Right renal cortex interstitium (tissue), 3 donors: Measurements from ENCODE around the gene INSYN1. TPM values are rescaled to one million over a fixed set of nuclear protein-coding genes. Genes with fewer than 3 reads are reported as not detected.
"Not testable (repeated sequence)": the region's sequence is repeated elsewhere in the genome, so short reads cannot be mapped to it uniquely, and the experiment has no call there.

Source experiments
- DNase-seq, 3 donors: peaks; one replicate each; pipeline ENCODE4 v3.0.0-alpha.2; 2013; ENCODE audit warnings: low read depth in 3 of 3, low spot score in 2 of 3
- polyA plus RNA-seq, 3 donors: library from polyadenylated mRNA; unstranded; fragments of 120-200 nt; gene quantifications; one replicate each; pipeline ENCODE4 v1.2.1, GENCODE V29; 2013; ENCODE audit not compliant: insufficient read length in 3 of 3

INSYN1 gene
- polyA plus RNA-seq, 3 donors: 11.5 to 18.9 (median 13.9) TPM

- no peak for DNase-seq
Observed at GRCh38 chr15:73717206-73717605, 35.9 kb downstream of the INSYN1 start.

GRCh38 chr15:73716417-73716816 is 36.7 kb downstream of the INSYN1 start:
- no peak for DNase-seq

DNA sequence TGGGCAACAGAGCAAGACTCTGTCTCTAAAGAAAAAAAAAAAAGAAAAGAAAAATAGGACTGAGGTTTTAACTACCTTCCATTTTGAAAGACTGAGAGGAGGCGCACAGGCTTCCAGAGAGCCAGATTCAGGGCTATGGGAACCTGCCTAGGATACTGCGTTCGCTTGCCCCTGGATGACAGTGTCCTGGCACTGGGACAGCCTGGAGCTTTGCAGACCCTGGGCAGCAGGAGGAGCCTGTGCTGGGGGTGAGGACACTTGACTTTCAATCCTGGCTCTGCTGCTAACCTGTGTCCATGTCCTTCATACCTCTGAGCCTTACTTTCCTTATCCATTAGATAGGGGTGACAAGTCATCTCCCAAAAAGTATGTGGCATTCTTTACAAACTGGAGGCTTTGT is 37.7 kb downstream of the INSYN1 start:
- no peak for DNase-seq

- DNase-seq: no peak
Observed at GRCh38 chr15:73714695-73715301, 38.4 kb downstream of the INSYN1 start.

DNA sequence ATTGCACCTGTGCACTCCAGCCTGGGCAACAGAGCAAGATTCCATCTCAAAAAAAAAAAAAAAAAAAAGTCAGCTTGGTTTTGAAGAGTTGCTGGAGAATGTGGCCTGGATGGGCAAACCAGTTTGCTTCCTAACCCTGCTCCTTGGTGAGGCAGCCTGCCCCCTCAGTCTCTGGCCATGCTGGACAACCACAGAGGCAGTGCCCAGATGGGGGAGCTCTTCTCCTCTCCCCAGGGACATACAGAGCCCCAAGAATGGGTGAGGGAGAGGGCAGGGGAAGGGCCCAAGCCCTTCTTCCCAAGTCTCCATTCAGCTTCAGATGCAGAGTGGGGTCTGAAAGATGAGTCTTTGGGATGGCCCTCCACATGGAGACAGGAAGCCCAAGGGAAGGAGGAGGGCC is 41.0 kb downstream of the INSYN1 start:
- no peak for DNase-seq

DNA sequence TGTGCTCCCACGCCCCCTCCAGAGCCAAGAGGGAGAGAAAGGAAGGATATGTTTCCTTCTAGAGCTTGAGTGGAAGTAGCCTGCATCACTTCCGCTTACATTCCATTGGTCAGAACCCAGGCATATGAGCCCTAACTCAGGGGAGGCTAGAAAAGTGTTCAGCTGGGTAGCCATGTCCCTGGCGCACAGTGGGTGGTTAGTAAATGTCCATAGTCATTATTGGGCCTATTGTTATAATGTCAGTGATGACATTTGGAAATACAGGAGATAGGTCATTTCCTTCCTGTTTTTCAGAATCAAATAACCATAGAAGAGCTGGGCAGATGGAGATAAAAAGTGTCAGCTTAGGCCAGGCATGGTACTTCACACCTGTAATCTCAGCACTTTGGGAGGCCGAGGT is 41.6 kb downstream of the INSYN1 start:
- no peak for DNase-seq

DNA sequence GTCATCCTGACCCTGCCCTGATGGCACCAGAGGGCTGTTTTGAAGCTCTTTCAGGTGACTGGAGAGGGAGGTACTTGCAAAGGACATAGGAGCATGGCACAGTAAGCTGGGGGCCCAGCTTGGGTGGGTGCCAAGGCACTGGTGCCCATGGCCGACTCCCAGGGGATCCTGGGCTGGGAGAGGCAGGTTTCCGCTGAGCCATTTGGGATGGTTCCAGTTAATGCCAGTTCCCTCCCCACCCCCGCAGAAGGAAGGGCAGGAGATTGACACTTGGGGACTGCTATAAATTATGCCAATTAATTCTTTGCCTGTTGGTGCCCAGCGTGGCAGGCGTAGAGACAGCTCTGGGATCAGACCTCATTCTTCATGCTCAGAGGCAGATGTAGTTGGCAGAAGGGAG is 42.8 kb downstream of the INSYN1 start:
- DNase-seq: no peak

DNA sequence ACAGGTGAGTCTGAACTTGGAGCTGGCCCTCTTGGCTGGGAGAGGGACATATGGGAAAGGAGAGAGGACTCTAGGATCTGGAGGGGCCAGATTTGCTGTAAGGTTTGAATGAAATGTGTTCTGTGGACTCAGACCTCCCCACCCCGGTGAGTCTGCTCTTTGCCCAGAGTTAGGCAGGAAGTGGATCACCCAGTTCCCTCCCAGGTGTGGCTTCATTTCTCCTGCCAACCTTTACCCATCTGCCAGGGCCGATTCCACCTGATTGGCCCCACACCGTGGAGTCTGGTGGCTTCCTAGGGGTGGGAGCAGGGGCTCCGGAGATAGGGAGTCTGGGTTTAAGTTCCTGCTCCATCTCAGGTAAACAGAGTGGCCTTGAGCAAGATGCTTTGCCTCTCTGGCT is 43.5 kb downstream of the INSYN1 start:
- no peak for DNase-seq

- no peak for DNase-seq
Observed at GRCh38 chr15:73709241-73709640, 43.9 kb downstream of the INSYN1 start.

DNA sequence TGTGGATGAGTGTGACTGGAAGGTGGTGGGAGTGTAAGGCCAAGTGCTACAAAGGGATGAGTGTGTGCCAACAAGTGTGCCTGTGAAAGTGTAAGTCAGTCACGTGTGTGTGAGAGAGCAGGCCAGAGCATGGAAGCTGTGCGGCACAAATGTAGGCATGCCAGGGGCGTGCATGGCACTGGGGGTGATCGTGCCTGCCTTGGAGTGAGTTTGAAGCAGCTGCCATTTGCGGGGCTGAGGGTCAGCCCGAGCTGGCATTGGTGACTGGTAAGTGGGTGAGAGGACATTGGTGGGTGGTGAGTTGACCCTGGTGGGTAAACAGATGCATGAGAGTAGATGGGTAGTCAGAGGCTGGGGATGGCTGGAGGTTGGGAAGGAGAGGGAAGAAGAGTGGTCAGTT is 44.5 kb downstream of the INSYN1 start:
- no peak for DNase-seq

DNA sequence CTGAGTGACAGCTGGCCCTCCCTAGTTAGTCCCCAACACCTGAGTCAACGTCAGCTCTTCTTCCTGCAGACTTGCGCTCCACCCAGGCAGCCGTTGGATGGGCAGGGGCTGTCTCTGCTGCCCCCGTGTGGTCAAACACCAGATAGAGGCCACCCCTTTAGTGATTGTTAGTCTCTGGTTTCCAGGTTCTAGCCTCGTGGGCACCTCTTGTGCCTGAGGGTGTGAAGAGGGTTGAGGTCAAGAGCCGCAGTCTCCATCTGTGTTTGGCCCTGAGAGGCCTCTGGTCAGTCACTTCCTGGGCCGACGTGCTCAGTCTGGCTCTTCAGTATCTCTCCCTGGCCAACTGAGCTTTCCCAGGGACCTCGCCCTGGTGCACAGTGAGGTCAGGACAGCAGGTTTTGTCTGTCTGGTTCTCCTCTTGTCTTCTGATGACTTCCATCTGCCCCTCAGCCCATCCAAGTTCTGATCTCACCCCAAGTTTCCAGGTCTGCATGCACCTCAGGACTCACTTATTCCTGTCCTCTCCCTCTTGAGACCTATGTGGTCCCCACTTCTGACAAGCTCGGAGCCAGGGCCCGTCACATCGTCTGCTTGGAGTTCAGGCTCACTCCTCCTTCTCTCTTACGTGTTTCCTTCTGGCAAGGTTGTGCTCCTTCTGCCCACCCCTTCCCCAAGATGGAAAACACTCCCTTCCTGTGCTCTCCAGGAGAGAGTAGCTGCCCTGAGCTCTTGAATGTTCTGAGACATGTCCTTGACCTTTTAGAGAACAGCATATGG is 48.1 kb downstream of the INSYN1 start:
- no peak for DNase-seq

- DNase-seq: not testable (repeated sequence)
Observed at GRCh38 chr15:73704142-73704868, 48.8 kb downstream of the INSYN1 start.

- DNase-seq: not testable (repeated sequence)
Observed at GRCh38 chr15:73703601-73704000, 49.5 kb downstream of the INSYN1 start.

- DNase-seq: not testable (repeated sequence)
Observed at GRCh38 chr15:73702311-73703239, 50.6 kb downstream of the INSYN1 start.

DNA sequence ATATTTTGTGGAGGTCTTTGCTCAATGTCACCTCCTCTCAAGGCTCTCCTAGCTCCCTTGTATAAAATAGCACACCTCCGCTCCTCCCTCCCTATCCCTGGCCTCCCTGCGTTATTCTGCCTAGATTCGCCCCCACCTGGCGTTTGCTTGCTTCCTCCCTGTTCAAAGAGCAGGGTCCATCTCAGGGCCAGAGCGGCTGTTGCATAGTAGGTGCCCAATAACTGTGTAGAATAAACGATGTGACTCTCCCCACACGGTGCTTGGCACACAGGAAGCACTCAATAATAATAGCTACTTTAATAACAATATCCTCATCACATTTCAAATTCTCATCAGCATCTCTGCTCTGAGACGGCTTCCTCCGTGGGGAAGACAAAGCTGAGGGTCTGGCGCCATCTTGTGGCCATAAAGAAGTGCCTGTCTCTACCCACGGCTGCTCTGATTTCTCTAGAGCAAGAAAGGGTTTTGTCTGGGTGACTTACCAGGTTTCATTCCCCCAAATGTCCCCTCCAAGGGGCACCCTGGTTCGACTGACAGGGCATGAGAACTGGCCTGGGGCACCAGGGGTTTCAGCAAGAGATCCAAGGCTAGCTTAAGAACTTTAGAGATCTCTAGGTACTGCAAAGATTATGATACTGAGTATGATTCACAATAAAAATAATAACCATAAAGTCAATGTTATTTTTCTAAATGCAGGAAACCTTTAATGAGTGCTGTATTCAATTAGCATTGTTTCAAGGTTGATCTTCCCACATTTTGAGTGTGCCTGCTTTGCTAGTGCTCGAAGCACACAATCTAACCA is 52.9 kb downstream of the INSYN1 start:
- DNase-seq: peak in 1 of 3 donors; percentile 68

GRCh38 chr15:73699249-73700040 is 53.7 kb downstream of the INSYN1 start:
- no peak for DNase-seq

DNA sequence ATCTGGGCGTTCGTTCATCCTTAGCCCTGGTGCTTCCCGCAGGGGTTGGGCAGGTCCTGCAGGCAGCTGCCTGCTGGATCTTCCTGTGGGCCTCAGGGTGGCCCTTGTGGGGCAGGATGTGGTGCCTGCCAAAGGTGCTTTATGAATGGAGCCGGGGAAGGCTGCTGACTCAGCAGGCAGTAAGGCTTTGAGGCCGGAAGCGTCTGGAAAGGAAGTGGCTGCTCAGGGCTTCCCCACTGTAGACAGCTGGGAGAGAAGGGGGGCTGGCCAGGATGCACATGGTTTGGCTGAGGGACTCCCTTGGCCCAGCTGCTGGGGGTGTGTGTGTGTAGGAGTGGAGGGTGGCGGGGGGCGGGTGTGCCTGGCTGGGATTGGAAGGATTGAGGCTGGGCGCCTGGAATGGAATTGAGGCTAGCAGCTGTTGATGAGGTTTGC is 56.1 kb downstream of the INSYN1 start:
- peak in 2 of 3 donors; percentile 65 to 75 for DNase-seq

- no peak for DNase-seq
Observed at GRCh38 chr15:73696641-73697001, 56.5 kb downstream of the INSYN1 start.
